ENCODE measurements around the gene TP53INP2. TPM values are rescaled to one million over a fixed set of nuclear protein-coding genes. Genes with fewer than 3 reads are reported as not detected.
"Not testable (repeated sequence)": the region's sequence is repeated elsewhere in the genome, so short reads cannot be mapped to it uniquely, and the experiment has no call there.

TP53INP2 gene
- polyA plus RNA-seq, 3 donors: 11.9 to 17.4 (median 13.8) TPM

GRCh38 chr20:34713944-34714515, 9.9 kb downstream of the TP53INP2 start:
- not testable (repeated sequence) for DNase-seq (ENCODE audit: extremely low read depth in 1 of 11, low read depth in 9 of 11, low spot score in 4 of 11)

GRCh38 chr20:34715384-34715783, 11.2 kb downstream of the TP53INP2 start:
- DNase-seq (ENCODE audit: extremely low read depth in 1 of 11, low read depth in 9 of 11, low spot score in 4 of 11): no peak

GRCh38 chr20:34716921-34717229, 12.7 kb downstream of the TP53INP2 start:
- DNase-seq (ENCODE audit: extremely low read depth in 1 of 11, low read depth in 9 of 11, low spot score in 4 of 11): no peak

GRCh38 chr20:34717230-34718095, 13.3 kb downstream of the TP53INP2 start:
- DNase-seq (ENCODE audit: extremely low read depth in 1 of 11, low read depth in 9 of 11, low spot score in 4 of 11): no peak

GRCh38 chr20:34719242-34720017, 15.3 kb downstream of the TP53INP2 start:
- DNase-seq (ENCODE audit: extremely low read depth in 1 of 11, low read depth in 9 of 11, low spot score in 4 of 11): not testable (repeated sequence)

- no peak for DNase-seq (ENCODE audit: extremely low read depth in 1 of 11, low read depth in 9 of 11, low spot score in 4 of 11)
These were observed 16.1 kb downstream of the TP53INP2 start for GRCh38 chr20:34720266-34720665.

- DNase-seq (ENCODE audit: extremely low read depth in 1 of 11, low read depth in 9 of 11, low spot score in 4 of 11): not testable (repeated sequence)
These were observed 18.4 kb downstream of the TP53INP2 start for GRCh38 chr20:34722560-34722959.

- no peak for DNase-seq (ENCODE audit: extremely low read depth in 1 of 11, low read depth in 9 of 11, low spot score in 4 of 11)
These were observed 20.0 kb downstream of the TP53INP2 start for GRCh38 chr20:34724172-34724571.

GRCh38 chr20:34729416-34729815, 25.3 kb downstream of the TP53INP2 start:
- no peak for DNase-seq (ENCODE audit: extremely low read depth in 1 of 11, low read depth in 9 of 11, low spot score in 4 of 11)

GRCh38 chr20:34732523-34732922, 28.4 kb downstream of the TP53INP2 start:
- no peak for DNase-seq (ENCODE audit: extremely low read depth in 1 of 11, low read depth in 9 of 11, low spot score in 4 of 11)

- no peak for DNase-seq (ENCODE audit: extremely low read depth in 1 of 11, low read depth in 9 of 11, low spot score in 4 of 11)
These were observed 32.1 kb downstream of the TP53INP2 start for GRCh38 chr20:34736106-34736735.

GRCh38 chr20:34743039-34743438, 38.9 kb downstream of the TP53INP2 start:
- DNase-seq (ENCODE audit: extremely low read depth in 1 of 11, low read depth in 9 of 11, low spot score in 4 of 11): no peak

GRCh38 chr20:34744340-34744739, 40.2 kb downstream of the TP53INP2 start:
- no peak for DNase-seq (ENCODE audit: extremely low read depth in 1 of 11, low read depth in 9 of 11, low spot score in 4 of 11)

- no peak for DNase-seq (ENCODE audit: extremely low read depth in 1 of 11, low read depth in 9 of 11, low spot score in 4 of 11)
These were observed 40.7 kb downstream of the TP53INP2 start for GRCh38 chr20:34744847-34745246.

GRCh38 chr20:34746674-34747073, 42.5 kb downstream of the TP53INP2 start:
- no peak for DNase-seq (ENCODE audit: extremely low read depth in 1 of 11, low read depth in 9 of 11, low spot score in 4 of 11)

- DNase-seq (ENCODE audit: extremely low read depth in 1 of 11, low read depth in 9 of 11, low spot score in 4 of 11): no peak
These were observed 43.3 kb downstream of the TP53INP2 start for GRCh38 chr20:34747479-34747878.

- DNase-seq (ENCODE audit: extremely low read depth in 1 of 11, low read depth in 9 of 11, low spot score in 4 of 11): no peak
These were observed 44.6 kb downstream of the TP53INP2 start for GRCh38 chr20:34748709-34749108.

GRCh38 chr20:34750484-34750883, 46.3 kb downstream of the TP53INP2 start:
- DNase-seq (ENCODE audit: extremely low read depth in 1 of 11, low read depth in 9 of 11, low spot score in 4 of 11): no peak

- DNase-seq (ENCODE audit: extremely low read depth in 1 of 11, low read depth in 9 of 11, low spot score in 4 of 11): no peak
These were observed 47.3 kb downstream of the TP53INP2 start for GRCh38 chr20:34751453-34751852.

Measured in renal cortex interstitium (tissue), 11 donors.